ENCODE measurements around the gene NLK. TPM values are rescaled to one million over a fixed set of nuclear protein-coding genes. Genes with fewer than 3 reads are reported as not detected.

The NLK gene
- total RNA-seq, 2 experiments from 2014 or later: 18.1 to 27.8 TPM

DNA sequence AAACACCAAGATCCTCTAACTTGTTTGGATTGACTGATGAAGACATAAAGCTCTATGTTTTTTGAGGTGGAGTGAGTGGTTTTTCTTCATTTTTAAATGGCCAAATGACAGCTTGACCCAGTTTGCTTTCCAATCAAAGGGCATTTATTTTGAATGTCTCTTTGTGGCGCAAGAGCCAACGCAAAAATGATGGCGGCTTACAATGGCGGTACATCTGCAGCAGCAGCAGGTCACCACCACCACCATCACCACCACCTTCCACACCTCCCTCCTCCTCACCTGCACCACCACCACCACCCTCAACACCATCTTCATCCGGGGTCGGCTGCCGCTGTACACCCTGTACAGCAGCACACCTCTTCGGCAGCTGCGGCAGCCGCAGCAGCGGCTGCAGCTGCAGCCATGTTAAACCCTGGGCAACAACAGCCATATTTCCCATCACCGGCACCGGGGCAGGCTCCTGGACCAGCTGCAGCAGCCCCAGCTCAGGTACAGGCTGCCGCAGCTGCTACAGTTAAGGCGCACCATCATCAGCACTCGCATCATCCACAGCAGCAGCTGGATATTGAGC is 329 bp downstream of the NLK start:
- Histone ChIP-seq H4K20me1 (ENCODE audit: insufficient read depth, low read length) (0 out of 2 replicates have a peak, but pooled peaks cover 4% of the 10 kb centered on the region), H3K36me3 (ENCODE audit: insufficient read depth, low read length) (peaks cover 12% of the 10 kb centered on the region; the same call in 1 of the 2 replicates), H3K27ac (ENCODE audit: low read depth, low read length, poor library complexity, severe bottlenecking) (no peak overlapping the region), H3K9me2 (ENCODE audit: insufficient read depth, low read length) (no peaks in the 10 kb centered on the region), H2AFZ (ENCODE audit: low read length) (no peak overlapping the region), H3K79me2 (ENCODE audit: insufficient read depth, low read depth, low read length) (peaks cover 57% of the 10 kb centered on the region), H3K4me1 (ENCODE audit: insufficient read depth, low read length, poor library complexity, severe bottlenecking) (peaks cover 63% of the 10 kb centered on the region), H3K4me2 (ENCODE audit: low read length) (peak overlapping the region; percentile 72), H3K4me3 (ENCODE audit: low read depth, low read length, poor library complexity, severe bottlenecking) (peak overlapping the region; percentile 87), H3K9me3 (ENCODE audit: low read length) (no peaks in the 10 kb centered on the region)
- POLR2A ChIA-PET: interaction anchor here (0.6 to 3.3 kb wide), 4 partner anchors 10 to 479 kb away, joined by 3 to 13 read pairs (median 4); no protein-coding TSS in a partner anchor
- intact Hi-C loops (cut with micrococcal nuclease; ENCODE audit: unreplicated experiment): loop anchor here (10.0 kb wide), 1 partner anchor 212 kb away; no protein-coding TSS in a partner anchor
- CTCF ChIA-PET (ENCODE audit: unreplicated experiment): no interaction called here
- BruUV-seq (replicated peaks): TSS peak; percentile 59
- no peak for DNase-seq (ENCODE audit: low spot score)
- TF ChIP-seq EZH2phosphoT487 (IDR thresholded peaks at IDR 0.05; ENCODE audit: borderline replicate concordance, low read depth, low read length): no peak
- TF ChIP-seq, protein P1, sequence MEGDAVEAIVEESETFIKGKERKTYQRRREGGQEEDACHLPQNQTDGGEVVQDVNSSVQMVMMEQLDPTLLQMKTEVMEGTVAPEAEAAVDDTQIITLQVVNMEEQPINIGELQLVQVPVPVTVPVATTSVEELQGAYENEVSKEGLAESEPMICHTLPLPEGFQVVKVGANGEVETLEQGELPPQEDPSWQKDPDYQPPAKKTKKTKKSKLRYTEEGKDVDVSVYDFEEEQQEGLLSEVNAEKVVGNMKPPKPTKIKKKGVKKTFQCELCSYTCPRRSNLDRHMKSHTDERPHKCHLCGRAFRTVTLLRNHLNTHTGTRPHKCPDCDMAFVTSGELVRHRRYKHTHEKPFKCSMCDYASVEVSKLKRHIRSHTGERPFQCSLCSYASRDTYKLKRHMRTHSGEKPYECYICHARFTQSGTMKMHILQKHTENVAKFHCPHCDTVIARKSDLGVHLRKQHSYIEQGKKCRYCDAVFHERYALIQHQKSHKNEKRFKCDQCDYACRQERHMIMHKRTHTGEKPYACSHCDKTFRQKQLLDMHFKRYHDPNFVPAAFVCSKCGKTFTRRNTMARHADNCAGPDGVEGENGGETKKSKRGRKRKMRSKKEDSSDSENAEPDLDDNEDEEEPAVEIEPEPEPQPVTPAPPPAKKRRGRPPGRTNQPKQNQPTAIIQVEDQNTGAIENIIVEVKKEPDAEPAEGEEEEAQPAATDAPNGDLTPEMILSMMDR (conservative IDR thresholded peaks at IDR 0.05; ENCODE audit: low read length): no peak

DNA sequence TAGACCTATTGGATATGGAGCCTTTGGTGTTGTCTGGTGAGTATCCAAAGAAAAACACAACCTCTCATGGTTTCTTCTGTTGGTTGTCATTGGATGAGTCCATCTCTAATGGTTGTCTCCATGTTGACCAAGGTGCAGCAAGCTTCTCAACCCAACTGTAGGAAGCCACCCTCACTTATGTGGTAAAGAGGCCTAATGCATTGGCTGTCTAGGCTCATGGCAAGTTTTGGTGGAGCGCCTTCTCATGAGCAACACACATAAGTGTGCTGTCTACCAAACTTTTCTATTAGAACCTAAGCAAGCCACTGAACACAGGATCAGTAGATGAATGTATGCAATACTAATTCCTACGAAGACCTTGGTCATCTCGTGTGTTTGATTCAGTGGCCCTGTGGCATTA is 819 bp downstream of the NLK start:
- Histone ChIP-seq H4K20me1 (ENCODE audit: insufficient read depth, low read length) (0 out of 2 replicates have a peak, but pooled peaks cover 4% of the 10 kb centered on the region), H3K79me2 (ENCODE audit: insufficient read depth, low read depth, low read length) (peaks cover 61% of the 10 kb centered on the region), H3K36me3 (ENCODE audit: insufficient read depth, low read length) (peaks cover 13% of the 10 kb centered on the region; the same call in 1 of the 2 replicates), H3K4me2 (ENCODE audit: low read length) (peak overlapping the region; percentile 72), H3K4me3 (ENCODE audit: low read depth, low read length, poor library complexity, severe bottlenecking) (peak overlapping the region; percentile 87), H3K9me2 (ENCODE audit: insufficient read depth, low read length) (no peaks in the 10 kb centered on the region), H3K4me1 (ENCODE audit: insufficient read depth, low read length, poor library complexity, severe bottlenecking) (peaks cover 68% of the 10 kb centered on the region), H2AFZ (ENCODE audit: low read length) (no peak overlapping the region), H3K9me3 (ENCODE audit: low read length) (no peaks in the 10 kb centered on the region), H3K27ac (ENCODE audit: low read depth, low read length, poor library complexity, severe bottlenecking) (no peak overlapping the region)
- intact Hi-C loops (cut with micrococcal nuclease; ENCODE audit: unreplicated experiment): loop anchor here (10.0 kb wide), 1 partner anchor 212 kb away; no protein-coding TSS in a partner anchor
- ChIA-PET POLR2A (interaction anchor here (0.6 to 3.3 kb wide), 3 partner anchors 10 to 78 kb away, joined by 3 to 13 read pairs (median 4); no protein-coding TSS in a partner anchor), CTCF (ENCODE audit: unreplicated experiment) (no interaction called here)
- no TSS peak for BruUV-seq (replicated peaks)
- peak; percentile 7 for DNase-seq (ENCODE audit: low spot score)
- TF ChIP-seq, protein P1 (conservative IDR thresholded peaks at IDR 0.05; ENCODE audit: low read length): no peak
- no peak for TF ChIP-seq EZH2phosphoT487 (IDR thresholded peaks at IDR 0.05; ENCODE audit: borderline replicate concordance, low read depth, low read length)

DNA sequence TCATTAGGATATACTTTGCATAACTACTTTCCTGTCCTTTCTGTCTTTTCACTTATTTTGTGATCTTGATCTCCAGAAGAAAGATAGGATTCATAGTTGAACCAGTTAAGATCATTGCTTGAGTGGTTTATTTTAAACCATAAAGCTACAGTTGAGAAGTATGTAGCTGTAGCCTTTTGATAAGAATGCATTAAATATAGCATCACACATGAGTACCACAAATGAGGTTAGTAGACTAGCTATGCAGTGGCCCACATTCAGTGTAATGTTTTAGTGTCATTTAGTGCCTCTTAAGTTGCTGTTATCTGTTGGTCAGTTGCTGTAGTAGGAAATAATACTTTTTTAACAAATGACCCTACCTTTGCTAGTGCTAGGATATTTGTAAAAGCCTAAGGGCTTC is 1.3 kb downstream of the NLK start:
- intact Hi-C loops (cut with micrococcal nuclease; ENCODE audit: unreplicated experiment): loop anchor here (2.0 to 10.0 kb wide), 2 partner anchors 31 to 211 kb away; no protein-coding TSS in a partner anchor
- H3K9me3 ChIP-seq (ENCODE audit: low read length): no peaks in the 10 kb centered on the region
- ChIA-PET CTCF (ENCODE audit: unreplicated experiment) (no interaction called here), POLR2A (interaction anchor here (0.7 to 3.3 kb wide), 2 partner anchors 9 to 30 kb away, joined by 3 to 13 read pairs; no protein-coding TSS in a partner anchor)
- no peak overlapping the region for H2AFZ ChIP-seq (ENCODE audit: low read length)
- no peaks in the 10 kb centered on the region for H3K9me2 ChIP-seq (ENCODE audit: insufficient read depth, low read length)
- no TSS peak for BruUV-seq (replicated peaks)
- no peak for DNase-seq (ENCODE audit: low spot score)
- H3K36me3 ChIP-seq (ENCODE audit: insufficient read depth, low read length): peaks cover 17% of the 10 kb centered on the region
- H4K20me1 ChIP-seq (ENCODE audit: insufficient read depth, low read length): 0 out of 2 replicates have a peak, but pooled peaks cover 4% of the 10 kb centered on the region
- peaks cover 65% of the 10 kb centered on the region for H3K79me2 ChIP-seq (ENCODE audit: insufficient read depth, low read depth, low read length)
- peaks cover 70% of the 10 kb centered on the region for H3K4me1 ChIP-seq (ENCODE audit: insufficient read depth, low read length, poor library complexity, severe bottlenecking)
- H3K4me3 ChIP-seq (ENCODE audit: low read depth, low read length, poor library complexity, severe bottlenecking): peak overlapping the region; percentile 87
- H3K27ac ChIP-seq (ENCODE audit: low read depth, low read length, poor library complexity, severe bottlenecking): no peak overlapping the region
- H3K4me2 ChIP-seq (ENCODE audit: low read length): peak overlapping the region; percentile 72
- TF ChIP-seq, protein P1 (conservative IDR thresholded peaks at IDR 0.05; ENCODE audit: low read length): no peak
- no peak for TF ChIP-seq EZH2phosphoT487 (IDR thresholded peaks at IDR 0.05; ENCODE audit: borderline replicate concordance, low read depth, low read length)

Measured in OCI-LY7 (cell line).